Keratinocyte (primary cell): ENCODE measurements around the gene FDX2. TPM values are rescaled to one million over a fixed set of nuclear protein-coding genes. Genes with fewer than 3 reads are reported as not detected.

Source experiments
- DNase-seq: peaks from one replicate; pipeline ENCODE4 v3.0.0-alpha.2; 2011; ENCODE audit warnings: low read depth, missing footprints, low spot score
- FAIRE-seq: peaks from 2 replicates; lab custom pipeline; 2011; peaks lifted over from hg19 to GRCh38; lab: Jason Lieb, UNC
- H2AFZ ChIP-seq: 2 replicates; pipeline ENCODE4 v1.6.0; 2012; ENCODE audit warnings: low read length, control low read depth, inconsistent platforms; ENCODE audit not compliant: control insufficient read depth
- H3K27ac ChIP-seq: 2 replicates; pipeline ENCODE4 v1.5.1; 2011; ENCODE audit warnings: low read length; ENCODE audit not compliant: control insufficient read depth, insufficient read depth
- H3K27me3 ChIP-seq: 3 replicates; pipeline ENCODE4 v1.6.0; 2011; ENCODE audit warnings: low read length; ENCODE audit not compliant: control insufficient read depth, insufficient read depth; ENCODE audit errors: extremely low read depth
- H3K36me3 ChIP-seq, 2 experiments: 2 replicates in 1 of 2; 3 replicates in 1 of 2; pipeline ENCODE4 v1.5.1; 2011; ENCODE audit warnings: low read length in 2 of 2, mild to moderate bottlenecking in 1 of 2; ENCODE audit not compliant: control insufficient read depth in 2 of 2, insufficient read depth in 2 of 2; ENCODE audit errors: extremely low read depth in 1 of 2
- H3K4me1 ChIP-seq: 3 replicates; pipeline ENCODE4 v1.5.1; 2011; ENCODE audit warnings: low read length; ENCODE audit not compliant: control insufficient read depth, insufficient read depth; ENCODE audit errors: extremely low read depth
- H3K4me2 ChIP-seq: 3 replicates; pipeline ENCODE4 v1.6.0; 2011; ENCODE audit warnings: low read depth, low read length; ENCODE audit not compliant: control insufficient read depth, insufficient read depth; ENCODE audit errors: extremely low read depth
- H3K4me3 ChIP-seq, 3 experiments: fragments of 200-600 bp in 1 of 3; sonication (generic) in 1 of 3; 2 replicates in 2 of 3; 3 replicates in 1 of 3; pipeline ENCODE4 v1.5.1; 2011 to 2016; ENCODE audit warnings: low read length in 3 of 3, mild to moderate bottlenecking in 3 of 3, control low read depth in 2 of 3, inconsistent platforms in 1 of 3, low read depth in 1 of 3, mixed read lengths in 1 of 3, mixed run types in 1 of 3, moderate library complexity in 1 of 3; ENCODE audit not compliant: control insufficient read depth in 2 of 3, insufficient read depth in 2 of 3; ENCODE audit errors: extremely low read depth in 1 of 3
- H3K79me2 ChIP-seq: 2 replicates; pipeline ENCODE4 v1.6.0; 2012; ENCODE audit warnings: low read length; ENCODE audit not compliant: control insufficient read depth, insufficient read depth
- H3K9ac ChIP-seq: 3 replicates; pipeline ENCODE4 v1.6.0; 2011; ENCODE audit warnings: low read length; ENCODE audit not compliant: control insufficient read depth, insufficient read depth; ENCODE audit errors: extremely low read depth
- H3K9me1 ChIP-seq: 3 replicates; pipeline ENCODE4 v1.6.0; 2011; ENCODE audit warnings: low read length; ENCODE audit not compliant: control insufficient read depth, insufficient read depth; ENCODE audit errors: extremely low read depth
- H3K9me3 ChIP-seq: 2 replicates; pipeline ENCODE4 v1.5.1; 2012; ENCODE audit warnings: low read depth, low read length; ENCODE audit not compliant: control insufficient read depth
- H4K20me1 ChIP-seq: 3 replicates; pipeline ENCODE4 v1.6.0; 2011; ENCODE audit warnings: low read length; ENCODE audit not compliant: control insufficient read depth, insufficient read depth; ENCODE audit errors: extremely low read depth
- EZH2 ChIP-seq: IDR thresholded peaks from one replicate; pipeline ENCODE4 v1.6.1; 2012; ENCODE audit warnings: inconsistent platforms, mild to moderate bottlenecking, low read length, moderate library complexity
- dilution Hi-C: fragments of 300-500 bp; cut with MboI; formaldehyde crosslinking; loops from one replicate; pipeline ENCODE4 v1.7.0; 2020; ENCODE audit warnings: low sequenced_read_pairs; ENCODE audit not compliant: extremely low pct_ligation_motif_present
- polyA plus RNA-seq, 5 experiments: library from polyadenylated mRNA; depleted of rRNA in 3 of 5; stranded (reverse) in 3 of 5; stranded (forward) in 1 of 5; unstranded in 1 of 5; fragments of >200 nt; gene quantifications; 1 replicate in 1 of 5; 2 replicates in 3 of 5; 3 replicates in 1 of 5; pipeline versions ENCODE4 v1.2.1 to v1.2.3, GENCODE V29; 2011 to 2012; ENCODE audit warnings: missing spikeins in 2 of 5, low read depth in 1 of 5, low replicate concordance in 1 of 5
- TF ChIP-seq, protein P1 (sequence below), 3 experiments: IDR thresholded peaks in 1 of 3; conservative IDR thresholded peaks in 1 of 3; optimal IDR thresholded peaks in 1 of 3; 2 replicates in 2 of 3; 3 replicates in 1 of 3; pipeline versions ENCODE3 to v1.5.1; 2011; ENCODE audit warnings: low read length in 3 of 3, mild to moderate bottlenecking in 3 of 3, moderate library complexity in 2 of 3, control low read depth in 1 of 3, inconsistent platforms in 1 of 3; ENCODE audit not compliant: insufficient read depth in 2 of 3; ENCODE audit errors: extremely low read depth in 1 of 3

The FDX2 gene
- polyA plus RNA-seq, 1 donor (not counting 4 experiments of a cell fraction or from before 2014, with no cell fraction given): 19.2 TPM

DNA sequence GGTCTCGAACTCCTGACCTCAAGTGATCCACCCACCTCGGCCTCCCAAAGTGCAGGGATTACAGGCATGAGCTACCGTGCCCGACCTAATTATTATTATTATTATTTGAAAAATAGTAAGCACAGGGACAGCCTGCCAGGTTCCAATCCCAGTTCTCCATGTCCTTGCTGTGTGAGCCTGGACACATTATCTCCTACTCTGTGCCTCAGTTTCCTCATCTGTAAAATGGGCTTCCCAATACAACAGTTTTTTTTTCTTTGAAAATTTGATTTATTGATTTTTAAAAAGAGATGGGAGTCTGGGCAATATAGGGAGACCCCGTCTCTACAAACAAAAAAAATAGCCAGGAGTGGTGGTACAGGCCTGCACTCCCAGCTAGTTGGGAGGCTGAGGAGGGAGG is 9.5 kb downstream of the FDX2 start:
- Histone ChIP-seq H3K4me2 (no peak overlapping the region), H3K9ac (no peak overlapping the region), H3K9me1 (no peaks in the 10 kb centered on the region), H3K79me2 (no peaks in the 10 kb centered on the region), H3K27ac (no peak overlapping the region), H3K4me1 (peaks cover 6% of the 10 kb centered on the region), H3K9me3 (no peaks in the 10 kb centered on the region), H3K36me3 (peaks cover 8% of the 10 kb centered on the region in 2 experiments), H3K4me3 (no peak overlapping the region), H2AFZ (no peak overlapping the region), H3K27me3 (no peaks in the 10 kb centered on the region), H4K20me1 (no peaks in the 10 kb centered on the region)
- dilution Hi-C loops: no loop called here
- no peak for DNase-seq
- TF ChIP-seq, protein P1, sequence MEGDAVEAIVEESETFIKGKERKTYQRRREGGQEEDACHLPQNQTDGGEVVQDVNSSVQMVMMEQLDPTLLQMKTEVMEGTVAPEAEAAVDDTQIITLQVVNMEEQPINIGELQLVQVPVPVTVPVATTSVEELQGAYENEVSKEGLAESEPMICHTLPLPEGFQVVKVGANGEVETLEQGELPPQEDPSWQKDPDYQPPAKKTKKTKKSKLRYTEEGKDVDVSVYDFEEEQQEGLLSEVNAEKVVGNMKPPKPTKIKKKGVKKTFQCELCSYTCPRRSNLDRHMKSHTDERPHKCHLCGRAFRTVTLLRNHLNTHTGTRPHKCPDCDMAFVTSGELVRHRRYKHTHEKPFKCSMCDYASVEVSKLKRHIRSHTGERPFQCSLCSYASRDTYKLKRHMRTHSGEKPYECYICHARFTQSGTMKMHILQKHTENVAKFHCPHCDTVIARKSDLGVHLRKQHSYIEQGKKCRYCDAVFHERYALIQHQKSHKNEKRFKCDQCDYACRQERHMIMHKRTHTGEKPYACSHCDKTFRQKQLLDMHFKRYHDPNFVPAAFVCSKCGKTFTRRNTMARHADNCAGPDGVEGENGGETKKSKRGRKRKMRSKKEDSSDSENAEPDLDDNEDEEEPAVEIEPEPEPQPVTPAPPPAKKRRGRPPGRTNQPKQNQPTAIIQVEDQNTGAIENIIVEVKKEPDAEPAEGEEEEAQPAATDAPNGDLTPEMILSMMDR (optimal IDR thresholded peaks at IDR 0.05 in 1 of 3, IDR thresholded peaks at IDR 0.05 in 1 of 3, conservative IDR thresholded peaks at IDR 0.05 in 1 of 3; ENCODE audit: extremely low read depth in 1 of 3, insufficient read depth in 2 of 3, low read length in 3 of 3): no peak
- TF ChIP-seq EZH2: no peak
- FAIRE-seq: no peak

DNA sequence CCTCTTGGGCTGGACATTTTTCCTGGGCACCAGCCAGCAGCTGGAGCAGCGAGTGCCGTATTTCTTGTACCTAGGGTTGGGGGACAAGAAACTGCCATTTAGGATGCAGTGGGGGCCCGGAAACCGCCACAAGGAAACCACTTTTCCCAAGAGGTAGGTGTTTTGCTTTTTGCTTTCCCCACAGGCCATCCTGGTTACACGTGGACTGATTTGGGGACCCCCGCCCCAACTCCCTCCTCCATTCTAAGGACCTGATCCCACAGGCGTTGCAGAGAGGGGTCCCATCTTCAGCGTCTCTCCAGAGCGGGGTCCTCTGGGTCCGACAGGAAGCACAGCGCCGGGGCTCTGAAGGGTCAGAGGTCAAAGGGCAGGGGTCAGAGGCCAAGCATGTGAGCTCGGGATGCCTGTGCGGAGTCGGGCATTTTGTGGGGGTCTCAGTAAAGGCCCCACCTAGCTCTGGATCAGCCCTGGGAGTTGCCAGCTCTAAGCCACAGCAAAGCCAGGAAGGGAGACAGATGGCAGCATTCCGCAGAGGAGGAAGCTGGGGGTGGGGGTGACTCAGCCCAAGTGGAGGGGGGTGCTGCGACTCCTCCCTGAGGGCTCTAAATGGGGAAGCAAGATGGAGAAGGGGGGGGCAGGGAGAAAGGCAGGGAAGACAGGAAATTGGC is 10.5 kb downstream of the FDX2 start:
- Histone ChIP-seq H3K27me3 (no peaks in the 10 kb centered on the region), H3K9me3 (no peaks in the 10 kb centered on the region), H3K4me2 (no peak overlapping the region), H4K20me1 (no peaks in the 10 kb centered on the region), H3K36me3 (peaks cover 5 to 7% of the 10 kb centered on the region in 2 experiments), H2AFZ (no peak overlapping the region), H3K27ac (no peak overlapping the region), H3K9me1 (no peaks in the 10 kb centered on the region), H3K9ac (no peak overlapping the region), H3K4me3 (no peak overlapping the region), H3K4me1 (peaks cover 6% of the 10 kb centered on the region), H3K79me2 (no peaks in the 10 kb centered on the region)
- DNase-seq: no peak
- FAIRE-seq: no peak
- no peak for TF ChIP-seq EZH2
- TF ChIP-seq, protein P1 (optimal IDR thresholded peaks at IDR 0.05 in 1 of 3, IDR thresholded peaks at IDR 0.05 in 1 of 3, conservative IDR thresholded peaks at IDR 0.05 in 1 of 3; ENCODE audit: extremely low read depth in 1 of 3, insufficient read depth in 2 of 3, low read length in 3 of 3): no peak
- dilution Hi-C loops: no loop called here
